Effector memory CD8-positive, alpha-beta T cell (primary cell): Measurements from ENCODE around the gene UNC13C.

ENCODE experiments used
- ATAC-seq: fragments of 150-1000 bp; cut with Tn5 transposase; replicated peaks from 2 replicates; pipeline ENCODE4 v1.10.0; 2021; ENCODE audit warnings: mild to moderate bottlenecking, moderate library complexity
- DNase-seq, 3 experiments: peaks; one replicate each; pipeline ENCODE4 v3.0.0; 2021
- H3K27ac Mint-ChIP-seq, 2 donors: one replicate each; pipeline ENCODE4 v1.8.0; 2022; ENCODE audit warnings: mild to moderate bottlenecking in 2 of 2, mixed read lengths in 2 of 2, moderate library complexity in 2 of 2
- H3K27me3 Mint-ChIP-seq, 2 donors: one replicate each; pipeline ENCODE4 v1.8.0; 2022; ENCODE audit warnings: mixed read lengths in 2 of 2
- H3K36me3 Mint-ChIP-seq: one replicate; pipeline ENCODE4 v1.8.0; 2022; ENCODE audit warnings: mild to moderate bottlenecking, moderate library complexity, mixed read lengths; ENCODE audit not compliant: insufficient read depth
- H3K4me1 Mint-ChIP-seq, 2 donors: one replicate each; pipeline ENCODE4 v1.8.0; 2022; ENCODE audit warnings: low read depth in 2 of 2, mixed read lengths in 2 of 2
- H3K4me3 Mint-ChIP-seq, 2 donors: one replicate each; pipeline ENCODE4 v1.8.0; 2022; ENCODE audit warnings: mild to moderate bottlenecking in 2 of 2, mixed read lengths in 2 of 2, moderate library complexity in 2 of 2
- H3K9me3 Mint-ChIP-seq, 2 donors: one replicate each; pipeline ENCODE4 v1.8.0; 2022; ENCODE audit warnings: mixed read lengths in 2 of 2

UNC13C gene

DNA sequence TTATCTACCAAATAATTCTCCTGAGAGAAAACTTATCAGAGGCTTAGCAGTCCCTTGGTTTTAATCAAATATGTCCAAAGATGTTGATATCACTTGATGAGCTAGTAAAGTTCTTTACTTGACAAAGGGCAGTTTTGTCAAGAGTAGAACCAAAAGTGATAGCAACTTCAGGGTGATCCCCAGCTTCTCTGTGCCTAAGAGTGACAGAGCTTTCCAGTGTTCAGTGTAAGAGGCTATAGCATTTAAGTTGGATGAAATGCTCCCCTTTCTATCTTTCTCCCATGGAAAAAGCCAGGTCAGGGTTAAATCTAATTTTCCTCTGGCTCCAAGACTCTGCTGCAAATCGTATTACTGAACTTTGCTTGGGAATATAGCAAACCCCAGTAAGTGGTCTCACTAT, 120.8 kb downstream of the UNC13C start:
- no peak for ATAC-seq
- H3K27me3 Mint-ChIP-seq, result no peaks in the 10 kb centered on the region
- no peak for DNase-seq

DNA sequence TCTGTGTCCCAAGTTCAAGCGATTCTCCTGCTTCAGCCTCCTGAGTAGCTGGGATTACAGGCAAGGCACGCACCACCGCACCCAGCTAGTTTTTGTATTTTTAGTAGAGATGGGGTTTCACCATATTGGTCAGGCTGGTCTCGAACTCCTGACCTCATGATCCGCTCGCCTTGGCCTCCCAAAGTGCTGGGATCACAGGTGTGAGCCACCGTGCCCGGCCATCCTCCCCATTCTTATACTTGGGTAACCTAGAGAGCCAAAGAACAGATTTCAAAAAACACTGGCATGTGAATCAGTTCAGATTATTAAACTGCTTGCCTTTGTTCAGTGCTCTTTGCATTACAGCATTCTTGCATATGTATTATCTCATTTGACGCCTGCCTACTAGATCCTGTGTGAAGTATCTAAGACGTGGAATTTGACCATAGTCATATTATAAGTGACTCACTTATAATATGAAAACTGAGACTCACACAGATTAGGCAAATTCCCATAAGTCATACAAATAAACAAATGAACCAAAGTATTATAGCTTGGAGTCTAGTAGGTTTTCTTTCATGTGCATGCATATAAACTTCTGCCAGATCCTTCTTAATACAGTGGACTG, 123.5 kb downstream of the UNC13C start:
- DNase-seq (no peak), ATAC-seq (no peak)
- no peak overlapping the region for H3K4me3 Mint-ChIP-seq
- no peaks in the 10 kb centered on the region for H3K27me3 Mint-ChIP-seq
- H3K36me3 Mint-ChIP-seq, result no peaks in the 10 kb centered on the region
- peaks cover 0 to 6% of the 10 kb centered on the region in 2 donors for H3K9me3 Mint-ChIP-seq
- no peaks in the 10 kb centered on the region for H3K4me1 Mint-ChIP-seq
- no peak overlapping the region for H3K27ac Mint-ChIP-seq

More for the DNA sequence above, 120.8 kb downstream of the UNC13C start:
- no peak overlapping the region for H3K27ac Mint-ChIP-seq
- no peaks in the 10 kb centered on the region for H3K36me3 Mint-ChIP-seq
- no peaks in the 10 kb centered on the region for H3K4me1 Mint-ChIP-seq
- H3K4me3 Mint-ChIP-seq, result no peak overlapping the region
- H3K9me3 Mint-ChIP-seq, result peaks cover 0 to 9% of the 10 kb centered on the region in 2 donors

DNA sequence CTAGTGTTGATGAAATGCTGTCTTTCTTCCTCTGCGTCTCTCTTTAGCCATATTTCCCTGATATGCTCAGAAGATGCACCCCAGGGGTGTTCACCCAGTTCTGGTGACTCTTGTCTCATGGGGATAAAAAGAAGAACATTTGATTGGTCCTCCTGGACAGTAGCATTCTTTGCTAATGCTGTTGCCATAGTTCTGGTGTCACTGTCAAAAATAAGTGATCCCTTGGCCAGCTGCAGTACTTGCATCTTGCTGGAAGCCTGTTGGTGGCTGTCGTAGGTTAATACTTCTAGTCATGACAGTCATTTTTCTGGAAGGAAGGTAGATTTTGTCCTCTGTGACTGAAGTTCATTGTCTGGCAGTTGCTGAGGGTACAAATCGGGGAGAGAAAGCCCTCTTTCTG, 124.5 kb downstream of the UNC13C start:
- Mint-ChIP-seq H3K9me3 (peaks cover 0 to 6% of the 10 kb centered on the region in 2 donors), H3K4me3 (no peak overlapping the region), H3K27ac (no peak overlapping the region), H3K4me1 (no peaks in the 10 kb centered on the region), H3K36me3 (no peaks in the 10 kb centered on the region), H3K27me3 (no peaks in the 10 kb centered on the region)
- ATAC-seq, result no peak
- DNase-seq, result no peak

DNA sequence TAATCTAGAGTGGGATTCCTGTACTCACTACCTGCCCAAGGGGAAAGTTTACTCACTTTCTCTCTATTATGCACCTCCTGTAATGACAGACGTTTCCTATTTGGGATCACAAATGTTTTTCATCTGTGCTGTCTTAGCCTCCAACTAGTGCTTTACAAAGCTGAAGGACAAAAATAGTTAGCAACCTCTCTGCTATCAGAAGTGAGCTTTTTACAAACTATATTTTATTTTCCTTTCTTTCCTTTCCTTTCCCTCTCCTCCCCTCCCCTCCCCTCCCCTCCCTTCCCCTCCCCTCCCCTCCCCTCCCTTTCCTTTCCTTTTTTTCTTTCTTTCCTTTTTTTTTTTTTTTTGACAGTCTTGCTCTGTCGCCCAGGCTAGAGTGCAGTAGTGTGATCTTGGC, 130.8 kb downstream of the UNC13C start:
- Mint-ChIP-seq H3K36me3 (no peaks in the 10 kb centered on the region), H3K4me3 (no peak overlapping the region), H3K4me1 (no peaks in the 10 kb centered on the region), H3K9me3 (peaks cover 0 to 1% of the 10 kb centered on the region in 2 donors), H3K27ac (no peak overlapping the region), H3K27me3 (no peaks in the 10 kb centered on the region)
- no peak for DNase-seq
- ATAC-seq, result no peak

DNA sequence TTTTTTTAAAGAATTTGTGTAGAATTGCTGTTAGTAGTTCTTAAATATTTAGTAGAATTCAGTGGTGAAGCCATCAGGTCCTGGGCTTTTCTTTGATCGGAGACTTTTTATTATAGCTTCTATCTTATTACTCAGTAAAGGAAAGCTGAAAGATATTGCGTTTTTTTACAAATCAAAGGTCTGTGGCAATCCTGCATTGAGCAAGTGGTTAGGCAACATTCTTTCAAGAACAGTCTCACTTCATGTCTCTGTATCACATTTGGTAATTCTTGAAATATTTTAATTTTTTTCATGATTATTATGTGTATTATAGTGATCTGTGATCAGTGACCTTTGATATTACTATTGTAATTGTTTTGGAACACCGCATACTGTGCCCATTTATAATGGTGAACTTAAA, 140.8 kb downstream of the UNC13C start:
- Mint-ChIP-seq H3K4me3 (no peak overlapping the region), H3K36me3 (no peaks in the 10 kb centered on the region), H3K27me3 (no peaks in the 10 kb centered on the region), H3K27ac (no peak overlapping the region), H3K9me3 (peaks cover 0 to 2% of the 10 kb centered on the region in 2 donors), H3K4me1 (no peaks in the 10 kb centered on the region)
- DNase-seq (no peak), ATAC-seq (no peak)

DNA sequence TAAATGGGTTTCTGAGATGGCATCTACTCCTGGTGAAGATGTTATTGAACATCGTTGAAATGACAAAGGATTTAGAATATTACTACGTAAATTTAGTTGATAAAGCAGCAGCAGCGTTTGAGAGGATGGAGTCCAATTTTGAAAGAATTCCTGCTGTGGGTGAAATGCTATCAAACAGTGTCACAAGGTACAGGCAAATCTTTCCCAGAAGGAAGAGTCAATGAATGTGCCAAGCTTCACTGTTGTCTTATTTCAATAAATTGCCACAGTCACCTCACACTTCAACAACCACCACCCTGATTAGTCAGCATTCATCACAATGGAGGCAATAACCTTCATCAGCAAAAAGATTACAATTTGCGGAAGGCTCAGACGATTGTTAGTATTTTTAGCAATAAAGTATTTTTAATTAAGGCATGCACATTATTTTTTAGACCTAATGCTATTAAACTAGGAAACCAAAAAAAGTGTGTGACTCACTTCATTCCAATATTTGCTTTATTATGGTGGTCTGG, 142.8 kb downstream of the UNC13C start:
- DNase-seq, result no peak
- Mint-ChIP-seq H3K27ac (no peak overlapping the region), H3K4me1 (no peaks in the 10 kb centered on the region), H3K27me3 (no peaks in the 10 kb centered on the region), H3K4me3 (no peak overlapping the region), H3K36me3 (no peaks in the 10 kb centered on the region), H3K9me3 (peaks cover 0 to 2% of the 10 kb centered on the region in 2 donors)
- ATAC-seq, result no peak

DNA sequence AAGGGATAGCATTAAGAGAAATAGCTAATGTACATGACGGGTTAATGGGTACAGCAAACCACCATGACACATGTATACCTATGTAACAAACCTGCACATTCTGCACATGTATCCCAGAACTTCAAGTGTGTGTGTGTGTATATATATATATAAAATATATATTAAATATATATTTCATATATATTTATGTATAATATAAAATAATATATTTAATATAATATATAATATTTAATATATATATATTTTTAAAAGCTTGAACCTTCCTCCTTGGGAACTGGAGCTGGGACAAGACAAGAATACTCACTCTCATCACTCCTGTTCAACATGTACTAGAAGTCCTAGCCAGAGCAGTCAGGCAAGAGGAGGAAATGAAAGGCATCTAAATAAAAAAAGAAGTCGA, 149.3 kb downstream of the UNC13C start:
- Mint-ChIP-seq H3K9me3 (peaks cover 0 to 2% of the 10 kb centered on the region in 2 donors), H3K27ac (no peak overlapping the region), H3K36me3 (no peaks in the 10 kb centered on the region), H3K27me3 (no peaks in the 10 kb centered on the region), H3K4me3 (no peak overlapping the region), H3K4me1 (no peaks in the 10 kb centered on the region)
- no peak for DNase-seq
- no peak for ATAC-seq

DNA sequence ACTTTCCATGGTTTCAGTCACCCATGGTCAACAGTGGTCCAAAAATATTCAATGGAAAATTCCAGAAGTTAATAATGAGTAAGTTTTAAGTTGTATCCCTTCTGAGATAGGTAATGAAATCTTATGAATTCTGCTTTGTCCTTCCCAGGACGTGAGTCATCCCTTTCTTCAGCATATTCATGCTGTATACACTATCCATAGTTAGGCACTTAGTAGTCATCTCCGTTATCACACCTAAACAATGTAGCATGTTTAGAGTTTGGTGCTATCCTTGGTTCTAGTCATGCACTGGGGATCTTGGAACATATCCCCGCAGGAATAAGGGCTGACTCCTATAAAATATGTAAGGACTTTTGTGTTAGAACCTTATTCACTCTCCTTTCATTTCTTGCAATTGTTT, 153.2 kb downstream of the UNC13C start:
- DNase-seq (no peak), ATAC-seq (no peak)
- Mint-ChIP-seq H3K4me1 (no peaks in the 10 kb centered on the region), H3K27me3 (no peaks in the 10 kb centered on the region), H3K36me3 (no peaks in the 10 kb centered on the region), H3K27ac (no peak overlapping the region), H3K9me3 (peaks cover 0 to 2% of the 10 kb centered on the region in 2 donors), H3K4me3 (no peak overlapping the region)

DNA sequence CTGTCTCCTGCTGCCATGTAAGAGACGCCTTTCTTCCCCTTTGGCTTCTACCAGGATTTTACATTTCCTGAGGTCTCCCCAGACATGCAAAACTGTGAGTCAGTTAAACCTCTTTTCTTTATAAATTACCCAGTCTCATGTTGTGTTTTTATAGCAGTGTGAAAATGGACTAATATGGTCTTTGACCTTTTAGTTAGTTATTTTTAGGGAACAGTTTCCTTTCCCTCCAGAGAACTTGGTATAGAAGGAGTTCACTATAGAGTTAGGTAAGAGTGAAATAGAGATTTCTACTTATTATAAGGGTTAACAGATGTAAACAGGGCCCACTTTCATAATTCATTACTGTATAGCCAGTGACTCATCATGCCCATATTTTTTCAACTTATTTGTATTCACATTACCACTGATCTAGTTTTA, 170.9 kb downstream of the UNC13C start:
- Mint-ChIP-seq H3K27ac (no peak overlapping the region), H3K4me3 (no peak overlapping the region), H3K36me3 (no peaks in the 10 kb centered on the region), H3K9me3 (peaks cover 0 to 3% of the 10 kb centered on the region in 2 donors), H3K4me1 (no peaks in the 10 kb centered on the region), H3K27me3 (no peaks in the 10 kb centered on the region)
- DNase-seq (no peak), ATAC-seq (no peak)

DNA sequence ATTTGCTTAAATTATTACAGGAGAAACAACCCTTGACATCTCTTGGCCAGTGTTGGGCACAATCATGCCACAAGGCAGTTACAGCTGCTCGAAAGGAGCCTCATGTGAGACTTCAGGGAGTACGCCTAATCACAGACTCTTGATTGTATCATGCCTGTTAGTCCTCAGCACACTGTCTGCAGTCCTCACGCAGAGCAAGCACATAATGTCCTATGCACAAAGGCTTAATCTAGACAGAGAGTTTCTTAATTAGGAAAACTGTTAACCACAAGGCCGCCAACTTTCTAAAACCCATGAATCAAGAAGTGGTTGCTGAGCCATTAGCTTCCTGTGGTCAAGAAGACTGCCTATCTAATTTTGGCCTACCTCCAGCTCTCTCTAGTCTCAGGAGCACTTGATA, 172.0 kb downstream of the UNC13C start:
- DNase-seq (no peak), ATAC-seq (no peak)
- H3K27me3 Mint-ChIP-seq, result no peaks in the 10 kb centered on the region
- H3K27ac Mint-ChIP-seq, result no peak overlapping the region
- no peak overlapping the region for H3K4me3 Mint-ChIP-seq
- peaks cover 0 to 3% of the 10 kb centered on the region in 2 donors for H3K9me3 Mint-ChIP-seq
- H3K36me3 Mint-ChIP-seq, result no peaks in the 10 kb centered on the region
- no peaks in the 10 kb centered on the region for H3K4me1 Mint-ChIP-seq

DNA sequence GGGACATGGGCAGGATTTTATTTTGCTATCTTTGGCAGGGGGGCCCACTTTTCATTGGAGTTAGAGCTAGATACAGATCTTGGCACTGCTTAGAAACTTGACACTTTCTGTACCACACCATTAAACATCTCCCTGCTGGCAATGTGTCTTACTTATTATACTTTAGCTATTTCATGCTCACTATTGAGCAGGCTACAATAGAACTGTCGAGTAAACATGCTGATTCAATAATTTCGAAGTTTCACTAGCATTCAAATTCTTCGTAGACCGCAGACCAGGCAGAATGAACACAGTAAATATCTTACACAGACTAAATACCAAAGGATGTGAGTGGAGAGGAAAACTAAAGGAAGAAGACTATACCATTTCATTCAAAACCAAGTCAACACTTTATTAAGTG, 180.8 kb downstream of the UNC13C start:
- no peak for ATAC-seq
- DNase-seq, result no peak
- Mint-ChIP-seq H3K9me3 (peaks cover 0 to 2% of the 10 kb centered on the region in 2 donors), H3K4me3 (no peak overlapping the region), H3K4me1 (no peaks in the 10 kb centered on the region), H3K27me3 (no peaks in the 10 kb centered on the region), H3K36me3 (no peaks in the 10 kb centered on the region), H3K27ac (no peak overlapping the region)

DNA sequence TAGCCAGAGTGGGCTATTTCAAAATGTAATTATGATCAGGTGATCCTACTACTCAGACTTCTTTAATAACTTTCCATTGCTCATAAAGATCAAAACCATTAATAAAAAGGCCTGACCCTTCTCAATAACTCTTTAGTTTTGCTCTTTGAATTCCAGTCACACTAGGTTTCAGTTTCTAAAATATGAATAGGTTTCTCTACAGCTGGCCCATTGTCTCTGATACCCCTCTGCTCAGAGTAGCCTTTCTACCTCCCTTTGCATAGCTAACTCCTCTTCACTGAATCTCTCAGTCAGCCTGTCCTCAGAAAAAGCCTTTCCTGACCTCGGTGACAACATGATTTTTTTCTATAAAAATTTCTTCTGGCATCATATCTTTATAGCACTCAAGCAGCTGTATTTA, 209.1 kb downstream of the UNC13C start:
- Mint-ChIP-seq H3K4me1 (no peaks in the 10 kb centered on the region), H3K27ac (no peak overlapping the region), H3K9me3 (peaks cover 0 to 5% of the 10 kb centered on the region in 2 donors), H3K36me3 (no peaks in the 10 kb centered on the region), H3K4me3 (no peak overlapping the region), H3K27me3 (no peaks in the 10 kb centered on the region)
- ATAC-seq, result no peak
- DNase-seq, result no peak

DNA sequence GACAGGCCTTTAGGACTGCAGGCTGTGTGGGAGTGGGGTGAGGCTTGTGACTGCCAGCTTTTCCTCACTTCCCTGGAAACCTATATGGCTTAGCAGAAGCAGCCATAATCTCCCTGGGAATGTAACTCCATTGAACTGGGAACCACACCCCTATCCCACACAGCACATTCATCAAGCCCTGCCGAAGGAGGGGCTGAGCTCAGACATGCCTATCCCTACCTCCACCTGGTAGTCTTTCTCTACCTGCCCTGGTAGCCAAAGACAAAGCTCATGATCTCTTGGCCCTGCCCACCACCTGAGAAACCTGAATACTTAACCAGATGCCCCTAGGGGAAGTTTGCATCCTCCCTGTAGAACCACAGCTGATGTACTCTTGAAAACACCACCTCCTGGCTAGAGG, 219.8 kb downstream of the UNC13C start:
- no peak for DNase-seq
- no peak overlapping the region for H3K4me3 Mint-ChIP-seq
- H3K27ac Mint-ChIP-seq, result no peak overlapping the region
- H3K4me1 Mint-ChIP-seq, result no peaks in the 10 kb centered on the region
- H3K27me3 Mint-ChIP-seq, result no peaks in the 10 kb centered on the region
- H3K36me3 Mint-ChIP-seq, result no peaks in the 10 kb centered on the region
- peaks cover 6 to 27% of the 10 kb centered on the region in 2 donors for H3K9me3 Mint-ChIP-seq
- ATAC-seq, result no peak

DNA sequence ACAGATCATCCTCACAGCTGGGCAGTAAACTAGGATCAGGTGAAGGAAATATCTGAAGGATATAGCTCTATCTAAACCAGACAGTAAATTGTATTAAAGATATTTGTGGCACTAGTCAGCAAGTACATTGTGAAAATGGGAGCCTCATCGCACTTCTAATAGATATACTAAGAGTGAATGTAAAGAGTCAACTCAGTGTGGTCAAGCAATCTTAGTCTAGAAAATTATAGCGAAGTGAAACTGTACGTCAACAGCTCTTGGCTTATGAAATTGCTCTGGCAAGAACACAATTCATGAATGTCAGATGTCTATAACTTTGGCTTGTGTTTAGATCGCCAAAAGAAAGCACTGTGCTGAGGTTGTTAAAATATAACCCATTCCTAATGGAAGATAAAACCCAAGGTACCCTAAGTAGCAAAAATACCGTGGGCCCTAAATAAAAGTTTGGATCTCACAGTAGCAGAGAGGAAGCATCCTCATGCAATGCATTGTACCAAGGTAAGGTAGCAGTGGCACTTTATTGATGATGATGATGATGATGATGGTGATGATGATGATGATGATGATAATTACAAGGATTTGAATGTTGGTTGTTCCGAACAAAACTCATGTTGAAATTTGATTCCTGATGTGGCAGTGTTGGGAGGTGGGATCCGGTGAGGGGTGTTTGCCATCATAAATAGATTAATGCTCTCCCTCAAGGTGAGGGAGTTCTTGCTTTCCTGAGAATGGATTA, 228.5 kb downstream of the UNC13C start:
- Mint-ChIP-seq H3K4me1 (no peaks in the 10 kb centered on the region), H3K36me3 (no peaks in the 10 kb centered on the region), H3K9me3 (peaks cover 0 to 10% of the 10 kb centered on the region in 2 donors), H3K4me3 (no peak overlapping the region), H3K27me3 (no peaks in the 10 kb centered on the region), H3K27ac (no peak overlapping the region)
- ATAC-seq (no peak), DNase-seq (no peak)
